Urinary bladder (tissue), 4 donors: ENCODE measurements around the gene PRDM15. TPM values are rescaled to one million over a fixed set of nuclear protein-coding genes. Genes with fewer than 3 reads are reported as not detected.

Source experiments
- DNase-seq: peaks from one replicate; pipeline ENCODE4 v3.0.0-alpha.2; 2015; ENCODE audit errors: extremely low spot score
- H3K27ac ChIP-seq: one replicate; pipeline ENCODE4 v1.5.1; 2013; ENCODE audit warnings: low read depth, mild to moderate bottlenecking, moderate library complexity
- H3K36me3 ChIP-seq: one replicate; pipeline ENCODE4 v1.6.1; 2013; ENCODE audit warnings: mild to moderate bottlenecking, moderate library complexity; ENCODE audit not compliant: insufficient read depth
- H3K4me1 ChIP-seq: one replicate; pipeline ENCODE4 v1.6.1; 2013; ENCODE audit warnings: mild to moderate bottlenecking, moderate library complexity; ENCODE audit not compliant: insufficient read depth
- H3K4me3 ChIP-seq: one replicate; pipeline ENCODE4 v1.5.1; 2013; ENCODE audit warnings: low read depth, low read length
- WGBS: extraction: QIAGEN DNeasy Blood & Tissue Kit; methylation state at CpG from one replicate; pipeline ENCODE4 v1.1.7; 2013; 5-methylcytosine and 5-hydroxymethylcytosine counted together
- polyA plus RNA-seq: library from polyadenylated mRNA; stranded (reverse); fragments of 200-250 nt; gene quantifications from one replicate; pipeline ENCODE4 v1.2.3, GENCODE V29; 2013
- total RNA-seq: library from RNA; depleted of rRNA; stranded (reverse); fragments of >200 nt; gene quantifications from one replicate; pipeline ENCODE4 v1.2.3, GENCODE V29; 2014
- donor health status: healthy with polysubstance abuse.
- donor health status: healthy.

Gene PRDM15
- total and polyA plus RNA-seq, 2 donors = 3.2 to 4.5 TPM

- no peak overlapping the region for H3K27ac ChIP-seq
- WGBS = 98% methylated on average over 22 of the region's 22 CpGs
- no peaks in the 10 kb centered on the region for H3K4me1 ChIP-seq
- H3K36me3 ChIP-seq = no peaks in the 10 kb centered on the region
- H3K4me3 ChIP-seq = no peak overlapping the region
- no peak for DNase-seq
Measured at GRCh38 chr21:41808846-41809245, 70.3 kb downstream of the PRDM15 start.

GRCh38 chr21:41808094-41808493, 71.0 kb downstream of the PRDM15 start:
- 95% methylated on average over 18 of the region's 18 CpGs for WGBS
- DNase-seq = no peak
- no peak overlapping the region for H3K4me3 ChIP-seq
- no peak overlapping the region for H3K27ac ChIP-seq
- H3K4me1 ChIP-seq = no peaks in the 10 kb centered on the region
- no peaks in the 10 kb centered on the region for H3K36me3 ChIP-seq

- Histone ChIP-seq H3K4me1 (no peaks in the 10 kb centered on the region), H3K27ac (no peak overlapping the region), H3K4me3 (no peak overlapping the region), H3K36me3 (no peaks in the 10 kb centered on the region)
- 98% methylated on average over 4 of the region's 4 CpGs for WGBS
- no peak for DNase-seq
Measured at GRCh38 chr21:41806773-41807172, 72.4 kb downstream of the PRDM15 start.

- H3K4me1 ChIP-seq = no peaks in the 10 kb centered on the region
- no peak for DNase-seq
- WGBS = 99% methylated on average over 4 of the region's 4 CpGs
- no peaks in the 10 kb centered on the region for H3K36me3 ChIP-seq
- H3K4me3 ChIP-seq = no peak overlapping the region
- H3K27ac ChIP-seq = no peak overlapping the region
Measured at GRCh38 chr21:41805643-41806042, 73.5 kb downstream of the PRDM15 start.

- no peak overlapping the region for H3K4me3 ChIP-seq
- no peaks in the 10 kb centered on the region for H3K4me1 ChIP-seq
- DNase-seq = no peak
- WGBS = 87% methylated on average over 10 of the region's 10 CpGs
- no peak overlapping the region for H3K27ac ChIP-seq
- H3K36me3 ChIP-seq = no peaks in the 10 kb centered on the region
Measured at GRCh38 chr21:41805038-41805437, 74.1 kb downstream of the PRDM15 start.

GRCh38 chr21:41804381-41804780, 74.8 kb downstream of the PRDM15 start:
- no peak for DNase-seq
- 97% methylated on average over 10 of the region's 10 CpGs for WGBS
- H3K36me3 ChIP-seq = no peaks in the 10 kb centered on the region

GRCh38 chr21:41803316-41803715, 75.8 kb downstream of the PRDM15 start:
- H3K27ac ChIP-seq = no peak overlapping the region
- H3K36me3 ChIP-seq = no peaks in the 10 kb centered on the region
- 83% methylated on average over 13 of the region's 13 CpGs for WGBS
- H3K4me3 ChIP-seq = no peak overlapping the region
- no peaks in the 10 kb centered on the region for H3K4me1 ChIP-seq
- no peak for DNase-seq

More at GRCh38 chr21:41804381-41804780, 74.8 kb downstream of the PRDM15 start:
- Histone ChIP-seq H3K4me1 (no peaks in the 10 kb centered on the region), H3K4me3 (no peak overlapping the region), H3K27ac (no peak overlapping the region)

GRCh38 chr21:41802684-41803083, 76.5 kb downstream of the PRDM15 start:
- Histone ChIP-seq H3K4me1 (no peaks in the 10 kb centered on the region), H3K36me3 (no peaks in the 10 kb centered on the region), H3K27ac (no peak overlapping the region), H3K4me3 (no peak overlapping the region)
- WGBS = 40% methylated on average over 19 of the region's 19 CpGs
- no peak for DNase-seq

- Histone ChIP-seq H3K4me1 (no peaks in the 10 kb centered on the region), H3K27ac (no peak overlapping the region), H3K36me3 (no peaks in the 10 kb centered on the region), H3K4me3 (no peak overlapping the region)
- 80% methylated on average over 5 of the region's 5 CpGs for WGBS
- DNase-seq = no peak
Measured at GRCh38 chr21:41802198-41802584, 77.0 kb downstream of the PRDM15 start.

- Histone ChIP-seq H3K27ac (no peak overlapping the region), H3K36me3 (no peaks in the 10 kb centered on the region)
- 92% methylated on average over 32 of the region's 32 CpGs for WGBS
Measured at GRCh38 chr21:41801321-41802197, 77.6 kb downstream of the PRDM15 start.

GRCh38 chr21:41800425-41801320, 78.5 kb downstream of the PRDM15 start:
- WGBS = 89% methylated on average over 24 of the region's 24 CpGs

More at GRCh38 chr21:41801321-41802197, 77.6 kb downstream of the PRDM15 start:
- Histone ChIP-seq H3K4me1 (no peaks in the 10 kb centered on the region), H3K4me3 (no peak overlapping the region)
- no peak for DNase-seq

GRCh38 chr21:41799763-41800162, 79.4 kb downstream of the PRDM15 start:
- H3K36me3 ChIP-seq = no peaks in the 10 kb centered on the region

More at GRCh38 chr21:41800425-41801320, 78.5 kb downstream of the PRDM15 start:
- no peak overlapping the region for H3K27ac ChIP-seq
- H3K4me3 ChIP-seq = no peak overlapping the region
- no peaks in the 10 kb centered on the region for H3K36me3 ChIP-seq
- no peaks in the 10 kb centered on the region for H3K4me1 ChIP-seq
- DNase-seq = no peak

GRCh38 chr21:41798326-41798725, 80.8 kb downstream of the PRDM15 start:
- Histone ChIP-seq H3K27ac (no peak overlapping the region), H3K4me1 (no peaks in the 10 kb centered on the region), H3K4me3 (no peak overlapping the region), H3K36me3 (no peaks in the 10 kb centered on the region)
- DNase-seq = no peak
- 96% methylated on average over 20 of the region's 20 CpGs for WGBS

More at GRCh38 chr21:41799763-41800162, 79.4 kb downstream of the PRDM15 start:
- Histone ChIP-seq H3K4me3 (no peak overlapping the region), H3K27ac (no peak overlapping the region), H3K4me1 (no peaks in the 10 kb centered on the region)
- no peak for DNase-seq
- WGBS = 95% methylated on average over 7 of the region's 7 CpGs
